Effector memory CD8-positive, alpha-beta T cell (primary cell): ENCODE measurements around the gene PYGM.

Source experiments
- ATAC-seq: fragments of 150-1000 bp; cut with Tn5 transposase; replicated peaks from 2 replicates; pipeline ENCODE4 v1.10.0; 2021; ENCODE audit warnings: mild to moderate bottlenecking, moderate library complexity
- DNase-seq, 3 experiments: peaks; one replicate each; pipeline ENCODE4 v3.0.0; 2021
- H3K27ac Mint-ChIP-seq, 2 donors: one replicate each; pipeline ENCODE4 v1.8.0; 2022; ENCODE audit warnings: mild to moderate bottlenecking in 2 of 2, mixed read lengths in 2 of 2, moderate library complexity in 2 of 2
- H3K27me3 Mint-ChIP-seq, 2 donors: one replicate each; pipeline ENCODE4 v1.8.0; 2022; ENCODE audit warnings: mixed read lengths in 2 of 2
- H3K36me3 Mint-ChIP-seq: one replicate; pipeline ENCODE4 v1.8.0; 2022; ENCODE audit warnings: mild to moderate bottlenecking, moderate library complexity, mixed read lengths; ENCODE audit not compliant: insufficient read depth
- H3K4me1 Mint-ChIP-seq, 2 donors: one replicate each; pipeline ENCODE4 v1.8.0; 2022; ENCODE audit warnings: low read depth in 2 of 2, mixed read lengths in 2 of 2
- H3K4me3 Mint-ChIP-seq, 2 donors: one replicate each; pipeline ENCODE4 v1.8.0; 2022; ENCODE audit warnings: mild to moderate bottlenecking in 2 of 2, mixed read lengths in 2 of 2, moderate library complexity in 2 of 2
- H3K9me3 Mint-ChIP-seq, 2 donors: one replicate each; pipeline ENCODE4 v1.8.0; 2022; ENCODE audit warnings: mixed read lengths in 2 of 2

PYGM gene

DNA sequence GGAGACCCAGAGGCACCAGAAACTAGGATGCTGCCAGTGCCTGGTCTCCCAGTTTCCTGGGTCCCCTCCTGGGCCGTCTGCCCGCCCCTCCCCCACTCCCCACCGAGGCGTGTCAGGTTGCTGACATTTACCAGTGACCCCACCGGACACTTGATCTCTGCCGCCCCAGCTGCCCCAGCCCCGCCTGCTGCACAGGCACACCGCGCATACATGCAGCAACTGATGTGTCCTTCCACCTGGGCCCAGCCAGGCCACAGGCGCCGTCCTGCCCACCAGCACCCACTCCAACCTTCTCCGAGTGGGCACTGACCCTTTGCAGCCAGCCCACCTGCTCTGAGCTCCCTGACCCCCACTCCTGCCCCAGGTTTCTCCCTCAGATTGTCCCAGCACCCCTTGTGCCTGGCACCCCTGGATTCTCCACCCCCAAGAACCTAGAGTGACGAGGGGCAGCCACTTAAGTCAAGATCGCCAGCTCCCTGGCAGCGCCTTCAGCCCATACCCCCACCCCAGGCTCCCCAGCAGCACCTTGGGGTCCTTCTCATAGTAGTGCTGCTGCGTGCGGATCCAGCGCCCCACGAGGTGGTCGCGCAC lies 548 bp downstream of the PYGM start:
- Mint-ChIP-seq H3K27me3 (no peaks in the 10 kb centered on the region), H3K9me3 (no peaks in the 10 kb centered on the region), H3K27ac (peak overlapping the region; percentile 85 to 97), H3K36me3 (peaks cover 84% of the 10 kb centered on the region), H3K4me3 (peak overlapping the region in 1 of 2 donors; percentile 59), H3K4me1 (peaks cover 31 to 49% of the 10 kb centered on the region in 2 donors)
- no peak for ATAC-seq
- no peak for DNase-seq

DNA sequence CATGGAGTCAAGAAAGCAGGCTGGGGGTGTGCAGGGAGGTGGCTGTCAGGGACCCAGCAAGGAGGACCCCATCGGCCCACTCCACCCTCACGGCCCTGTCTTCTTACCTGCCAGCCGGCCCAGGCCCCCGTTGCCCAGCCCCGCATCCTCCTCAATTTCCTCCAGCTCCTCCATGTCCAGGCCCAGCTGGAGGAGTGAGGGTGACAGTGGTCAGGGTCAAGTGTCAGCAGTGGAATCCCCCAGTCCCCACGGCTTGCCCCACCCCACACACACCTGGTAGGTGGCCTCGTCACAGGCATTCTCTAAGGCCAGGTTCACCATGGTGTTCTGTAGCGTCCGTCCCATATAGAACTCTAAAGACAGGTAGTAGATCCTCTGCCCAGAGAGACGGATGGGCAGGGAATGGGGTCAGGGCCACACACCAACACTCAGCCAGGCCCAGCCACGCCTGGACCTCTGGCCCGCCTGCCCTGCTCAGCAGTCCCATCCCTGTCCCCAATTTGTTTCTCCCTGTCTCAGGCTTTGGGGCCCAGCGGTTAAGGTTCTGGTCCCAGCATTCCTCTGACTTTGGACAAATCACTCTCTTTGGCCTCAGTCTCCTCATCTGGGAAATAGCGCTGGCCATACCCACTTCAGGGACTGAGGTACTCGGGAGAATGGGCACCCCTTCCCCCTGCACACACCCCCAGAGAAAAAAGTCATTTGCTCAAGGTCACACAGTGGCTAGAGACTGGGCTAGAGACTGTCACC lies 1.3 kb downstream of the PYGM start:
- Mint-ChIP-seq H3K4me1 (peaks cover 24 to 45% of the 10 kb centered on the region in 2 donors), H3K36me3 (peaks cover 81% of the 10 kb centered on the region), H3K4me3 (no peak overlapping the region), H3K27me3 (no peaks in the 10 kb centered on the region), H3K27ac (peak overlapping the region; percentile 85 to 97), H3K9me3 (no peaks in the 10 kb centered on the region)
- DNase-seq (no peak), ATAC-seq (no peak)

DNA sequence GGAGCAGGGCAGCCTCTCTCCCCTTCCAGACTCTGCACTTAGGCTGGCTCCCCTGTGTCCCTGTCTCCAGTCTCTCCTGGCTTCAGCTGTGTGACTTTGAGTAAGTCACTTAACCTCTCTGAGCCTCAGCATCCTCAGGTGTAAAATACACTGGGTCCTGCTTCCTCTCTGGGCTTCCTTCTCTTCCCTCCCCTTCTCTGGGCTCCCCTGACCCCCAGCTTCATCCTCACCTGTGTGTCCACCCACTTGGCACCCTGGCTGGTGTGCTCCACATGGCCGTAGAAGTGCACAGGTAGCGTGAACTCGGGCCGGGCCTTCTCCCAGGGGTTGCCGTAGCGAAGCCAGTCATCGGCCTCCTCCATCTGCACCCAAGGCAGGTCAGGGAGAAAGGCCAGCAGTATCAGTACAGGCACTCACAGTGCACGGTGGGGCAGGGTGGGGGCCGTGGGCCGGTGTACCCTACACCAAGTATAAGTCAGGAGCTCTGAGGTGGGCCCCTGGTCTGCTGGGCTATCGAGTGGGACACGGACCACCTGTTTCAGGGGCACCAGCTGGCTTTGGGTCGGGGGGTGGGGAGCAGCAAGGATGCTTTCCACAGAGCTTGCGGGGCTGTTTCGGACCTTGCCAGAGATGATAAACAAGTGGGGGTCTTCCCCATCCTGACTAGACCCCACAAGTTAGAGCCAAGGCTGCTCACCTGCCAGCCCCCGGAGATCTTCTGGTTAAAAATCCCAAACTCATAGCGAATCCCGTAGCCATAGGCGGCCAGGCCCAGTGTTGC lies 2.0 kb downstream of the PYGM start:
- Mint-ChIP-seq H3K36me3 (peaks cover 78% of the 10 kb centered on the region), H3K27me3 (no peaks in the 10 kb centered on the region), H3K4me1 (peaks cover 19 to 38% of the 10 kb centered on the region in 2 donors), H3K9me3 (no peaks in the 10 kb centered on the region), H3K27ac (no peak overlapping the region), H3K4me3 (no peak overlapping the region)
- ATAC-seq (no peak), DNase-seq (no peak)

DNA sequence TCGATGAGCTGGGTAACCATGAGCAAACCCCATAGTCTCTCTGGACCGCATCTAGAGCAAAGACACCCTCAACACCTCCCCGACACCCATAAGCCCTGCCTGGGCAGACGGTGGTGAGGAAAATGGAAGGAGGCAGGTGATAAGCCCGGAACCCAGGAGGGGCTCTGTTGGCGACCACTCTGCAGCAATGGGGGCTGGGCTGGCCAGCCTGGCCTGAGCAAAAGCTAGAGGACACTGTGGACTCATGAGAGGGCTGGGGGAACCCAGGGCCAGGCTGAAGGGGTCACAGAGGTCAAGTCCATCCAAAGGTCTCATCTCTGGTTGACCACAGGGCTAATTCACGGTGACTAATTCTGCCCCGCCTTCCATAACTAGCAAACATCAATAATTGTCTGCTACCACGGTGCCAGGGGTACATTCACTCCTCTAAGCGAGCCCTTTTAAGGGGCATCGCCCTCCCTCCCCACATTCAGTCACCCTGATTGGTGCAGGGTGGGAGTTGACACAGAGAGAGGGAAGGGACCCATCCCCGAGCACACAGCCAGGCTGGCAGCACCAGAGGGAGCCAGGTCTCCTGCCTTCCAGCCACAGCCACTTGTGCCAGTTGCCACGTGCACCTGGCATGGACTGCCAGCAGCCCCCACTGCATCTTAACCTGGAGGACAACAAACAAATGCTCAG lies 4.0 kb downstream of the PYGM start:
- Mint-ChIP-seq H3K27ac (no peak overlapping the region), H3K27me3 (no peaks in the 10 kb centered on the region), H3K9me3 (no peaks in the 10 kb centered on the region), H3K4me1 (peaks cover 10 to 24% of the 10 kb centered on the region in 2 donors), H3K4me3 (no peak overlapping the region), H3K36me3 (peaks cover 66% of the 10 kb centered on the region)
- ATAC-seq (no peak), DNase-seq (no peak)

DNA sequence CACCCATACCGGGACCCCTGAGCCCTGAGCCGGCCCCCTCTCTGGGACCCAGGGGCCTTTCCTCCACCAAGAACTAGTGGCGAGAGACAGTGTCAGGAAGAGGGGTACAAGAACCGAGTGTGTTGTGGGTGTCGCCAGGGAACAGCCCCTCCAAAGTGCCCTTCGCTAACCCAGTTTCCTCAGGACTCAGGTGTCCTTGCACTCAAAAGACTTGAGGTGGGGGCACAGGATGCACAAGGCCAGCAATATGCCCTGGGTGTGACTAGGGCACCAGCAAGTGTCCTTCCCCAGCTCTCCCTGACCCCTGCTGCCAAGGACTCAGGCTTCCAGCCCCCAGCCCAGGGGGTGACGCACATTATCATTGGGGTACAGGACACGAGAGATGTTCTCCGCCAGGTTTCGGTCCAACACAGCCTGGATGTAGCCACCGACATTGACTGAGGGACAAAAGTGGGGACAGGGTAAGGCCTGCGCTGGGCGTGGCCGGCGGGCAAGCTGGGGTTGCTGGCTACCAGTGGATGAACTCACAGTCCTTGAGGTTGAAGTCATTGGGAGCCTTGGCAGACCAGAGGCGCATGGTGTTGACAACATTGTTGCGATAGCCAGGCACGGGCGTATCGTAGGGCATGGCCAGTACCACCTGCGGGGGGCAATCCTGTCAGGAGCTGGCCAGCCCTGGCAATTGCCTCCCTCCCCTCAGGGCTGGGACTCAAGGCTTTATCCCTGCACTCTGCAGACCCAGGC lies 4.7 kb downstream of the PYGM start:
- Mint-ChIP-seq H3K4me3 (no peak overlapping the region), H3K9me3 (no peaks in the 10 kb centered on the region), H3K27ac (no peak overlapping the region), H3K36me3 (peaks cover 59% of the 10 kb centered on the region), H3K4me1 (peaks cover 12 to 20% of the 10 kb centered on the region in 2 donors), H3K27me3 (no peaks in the 10 kb centered on the region)
- DNase-seq: no peak
- ATAC-seq: no peak

DNA sequence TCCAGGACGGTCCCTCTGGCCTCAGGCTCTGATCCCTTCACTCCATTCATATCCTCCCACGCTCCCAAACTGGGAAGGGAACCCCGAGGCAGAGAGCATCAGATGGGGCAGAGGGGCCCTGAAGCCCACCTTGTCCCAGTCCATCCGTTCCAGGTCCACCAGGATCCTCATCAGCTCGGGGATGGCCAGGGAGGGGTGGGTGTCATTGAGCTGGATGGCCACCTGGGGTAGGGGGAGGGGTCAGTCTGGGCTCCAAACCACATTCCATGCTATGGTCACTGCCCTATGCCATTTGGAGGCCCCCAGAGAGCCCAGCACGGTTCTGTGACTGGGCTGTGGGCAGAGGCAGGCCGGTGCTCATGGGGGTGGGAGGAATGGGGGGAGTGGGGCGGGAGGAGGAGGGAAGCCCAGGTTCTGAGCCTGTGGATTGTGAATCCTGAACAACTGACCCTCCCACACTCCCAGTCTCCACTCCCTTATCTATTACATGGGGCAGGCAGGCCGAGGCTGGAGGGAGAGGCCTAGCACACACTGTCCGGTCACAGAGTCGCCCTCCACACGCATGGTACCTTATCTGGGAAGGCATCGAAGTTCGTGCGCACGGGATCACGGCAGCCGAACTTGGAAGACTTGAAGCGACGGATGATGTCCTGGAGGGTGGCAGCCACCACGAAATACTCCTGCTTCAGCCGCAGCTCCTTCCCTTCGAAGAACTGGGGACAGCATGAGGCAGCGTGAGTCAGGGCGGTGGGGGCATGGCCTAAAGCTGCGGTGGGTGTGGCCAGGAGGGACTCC lies 5.5 kb downstream of the PYGM start:
- peaks cover 51% of the 10 kb centered on the region for H3K36me3 Mint-ChIP-seq
- DNase-seq: no peak
- no peaks in the 10 kb centered on the region for H3K9me3 Mint-ChIP-seq
- peaks cover 10 to 12% of the 10 kb centered on the region in 2 donors for H3K4me1 Mint-ChIP-seq
- no peaks in the 10 kb centered on the region for H3K27me3 Mint-ChIP-seq
- H3K4me3 Mint-ChIP-seq: no peak overlapping the region
- H3K27ac Mint-ChIP-seq: no peak overlapping the region
- no peak for ATAC-seq

DNA sequence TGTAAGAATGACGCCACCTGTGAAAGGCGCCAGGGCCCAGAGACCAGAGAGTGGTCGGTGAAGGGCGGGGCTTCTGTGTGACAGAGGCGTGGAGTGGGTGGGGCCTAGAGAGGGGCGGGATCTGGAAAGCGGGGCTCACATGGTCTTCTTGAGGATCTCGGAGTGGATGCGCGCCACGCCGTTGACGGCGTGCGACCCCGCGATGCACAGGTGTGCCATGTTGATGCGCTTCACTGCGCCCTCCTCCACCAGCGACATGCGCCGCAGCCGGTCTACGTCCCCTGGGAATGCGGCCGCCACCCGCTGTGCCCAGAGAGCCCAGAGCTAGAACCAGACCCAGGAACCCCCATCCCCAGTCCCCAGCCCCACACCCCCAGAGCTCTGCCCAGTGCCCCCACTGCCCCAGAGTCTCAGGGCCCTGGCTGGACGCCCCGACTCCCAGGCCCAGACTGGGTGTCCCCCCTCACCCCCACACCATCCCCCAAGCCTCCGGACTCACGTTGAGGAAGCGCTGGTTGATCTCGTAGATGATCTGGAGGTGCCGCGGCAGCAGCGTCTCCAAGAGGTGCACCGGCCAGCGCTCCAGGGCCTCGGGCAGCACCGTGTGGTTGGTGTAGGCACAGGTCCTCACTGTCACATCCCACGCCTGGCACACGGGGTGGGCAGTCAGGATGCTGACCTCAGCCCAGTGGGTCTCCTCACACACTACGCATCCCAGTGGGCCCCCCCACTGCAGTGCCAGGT lies 6.2 kb downstream of the PYGM start:
- no peak for DNase-seq
- H3K4me3 Mint-ChIP-seq: no peak overlapping the region

DNA sequence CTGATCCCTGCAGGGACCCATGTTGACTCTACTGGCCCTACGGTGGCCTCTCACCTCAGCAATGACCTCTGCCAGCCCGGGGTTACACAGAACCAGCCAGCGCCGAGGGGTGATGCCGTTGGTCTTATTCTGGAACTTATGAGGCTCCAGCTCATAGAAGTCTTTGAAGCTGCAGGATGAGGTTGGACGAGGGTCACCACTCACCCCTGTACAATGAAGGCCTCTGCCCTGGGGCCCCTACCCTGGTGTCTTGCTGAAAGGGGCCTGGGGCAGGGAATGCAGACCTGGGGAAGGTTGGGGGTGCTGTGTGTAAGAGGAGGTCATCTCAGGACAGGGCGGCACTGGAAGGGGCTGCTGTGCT lies 6.8 kb downstream of the PYGM start:
- Mint-ChIP-seq H3K27ac (no peak overlapping the region), H3K36me3 (peaks cover 44% of the 10 kb centered on the region), H3K4me1 (peaks cover 11 to 15% of the 10 kb centered on the region in 2 donors), H3K9me3 (no peaks in the 10 kb centered on the region), H3K4me3 (no peak overlapping the region), H3K27me3 (no peaks in the 10 kb centered on the region)
- ATAC-seq (no peak), DNase-seq (no peak)

More for the DNA sequence above, 6.2 kb downstream of the PYGM start:
- H3K36me3 Mint-ChIP-seq: peaks cover 49% of the 10 kb centered on the region
- H3K9me3 Mint-ChIP-seq: no peaks in the 10 kb centered on the region
- H3K27ac Mint-ChIP-seq: no peak overlapping the region
- no peak for ATAC-seq
- peaks cover 8 to 12% of the 10 kb centered on the region in 2 donors for H3K4me1 Mint-ChIP-seq
- H3K27me3 Mint-ChIP-seq: no peaks in the 10 kb centered on the region

DNA sequence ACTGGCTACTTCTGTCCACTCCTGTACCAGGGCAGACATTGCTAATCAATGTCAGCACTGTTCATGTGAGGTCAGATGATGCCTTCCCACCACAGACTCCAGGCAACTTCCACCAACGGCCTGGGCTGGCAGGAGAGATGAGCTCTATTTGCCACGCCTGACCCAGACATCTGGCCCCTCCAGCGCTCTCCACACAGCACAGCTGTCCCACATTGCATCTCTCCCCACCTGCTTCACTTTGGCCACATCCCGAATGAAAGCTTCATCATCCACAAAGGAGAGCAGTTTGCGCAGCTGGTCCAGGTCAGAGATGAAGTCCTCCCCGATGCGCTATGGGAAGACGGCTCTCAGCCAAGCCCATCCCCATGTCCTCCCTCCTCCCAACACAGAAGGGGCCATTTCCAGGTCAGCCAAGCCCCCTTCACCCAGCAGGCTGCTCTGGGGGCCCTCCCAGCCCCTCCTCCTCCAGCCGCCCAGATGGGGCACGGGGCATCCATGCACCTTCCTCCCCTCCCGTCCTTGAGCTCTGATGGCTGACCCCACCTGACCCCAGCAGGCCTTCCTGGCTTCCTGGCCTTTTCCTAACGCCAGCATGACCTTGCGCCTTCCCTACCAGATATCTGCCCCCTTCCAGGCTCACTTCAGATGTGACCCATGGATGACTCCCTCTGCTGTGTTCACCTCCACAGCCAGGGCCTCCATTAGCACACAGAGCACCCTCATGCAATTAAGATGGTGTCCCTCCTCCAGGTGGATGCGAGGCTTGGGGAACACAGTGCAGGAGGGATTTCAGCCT lies 7.4 kb downstream of the PYGM start:
- Mint-ChIP-seq H3K27ac (no peak overlapping the region), H3K36me3 (peaks cover 42% of the 10 kb centered on the region), H3K9me3 (no peaks in the 10 kb centered on the region), H3K4me3 (no peak overlapping the region), H3K4me1 (peaks cover 13 to 14% of the 10 kb centered on the region in 2 donors), H3K27me3 (no peaks in the 10 kb centered on the region)
- DNase-seq: no peak
- no peak for ATAC-seq

DNA sequence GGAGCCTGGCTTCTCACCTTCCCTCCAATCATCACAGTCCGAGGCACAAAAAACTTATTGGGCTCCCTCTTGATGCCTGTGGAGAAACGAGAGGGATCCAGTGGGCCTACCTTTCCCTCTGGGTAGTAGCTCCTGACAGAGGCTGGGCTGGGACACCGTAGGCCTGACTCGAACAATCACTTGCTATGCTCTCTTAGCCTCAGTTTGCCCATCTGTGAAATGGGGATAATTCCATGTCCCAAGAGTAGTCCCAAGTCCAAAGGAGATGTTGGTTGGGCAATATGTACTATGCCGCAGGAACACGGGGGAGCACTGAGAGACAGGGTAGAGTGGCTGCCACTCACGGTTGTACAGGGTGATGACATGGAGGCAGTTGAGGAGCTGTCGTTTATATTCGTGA lies 8.2 kb downstream of the PYGM start:
- Mint-ChIP-seq H3K9me3 (no peaks in the 10 kb centered on the region), H3K4me3 (no peak overlapping the region), H3K36me3 (peaks cover 41% of the 10 kb centered on the region), H3K4me1 (peaks cover 15 to 16% of the 10 kb centered on the region in 2 donors), H3K27me3 (no peaks in the 10 kb centered on the region), H3K27ac (peak overlapping the region in 1 of 2 donors; percentile 47)
- DNase-seq (no peak), ATAC-seq (no peak)

DNA sequence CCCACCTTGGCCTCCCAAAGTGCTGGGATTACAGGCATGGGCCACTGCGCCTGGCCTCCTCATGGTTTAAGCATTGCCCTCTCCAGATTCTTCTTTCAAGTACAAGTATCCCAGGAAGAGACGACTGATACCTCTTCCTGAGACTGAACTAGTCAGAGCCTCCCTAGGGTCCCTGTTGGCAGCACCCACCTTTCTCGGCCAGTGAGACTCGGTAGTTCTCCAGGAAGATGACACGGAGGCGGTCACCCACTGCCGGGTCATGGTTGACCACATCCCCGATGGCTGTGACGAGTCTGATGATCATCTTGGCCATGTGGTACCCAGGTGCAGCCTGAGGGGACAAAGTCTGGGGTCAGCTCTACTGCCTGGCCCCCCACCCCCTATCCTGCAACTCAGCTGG lies 8.6 kb downstream of the PYGM start:
- Mint-ChIP-seq H3K27me3 (no peaks in the 10 kb centered on the region), H3K36me3 (peaks cover 37% of the 10 kb centered on the region), H3K27ac (peak overlapping the region in 1 of 2 donors; percentile 47), H3K9me3 (no peaks in the 10 kb centered on the region), H3K4me1 (peaks cover 19% of the 10 kb centered on the region in 2 donors), H3K4me3 (no peak overlapping the region)
- no peak for DNase-seq
- ATAC-seq: no peak
